Activated CD8-positive, alpha-beta T cell treated with anti-CD3 and anti-CD28 coated beads for 36 hours (primary cell): Measurements from ENCODE around the gene RFWD3. TPM values are rescaled to one million over a fixed set of nuclear protein-coding genes. Genes with fewer than 3 reads are reported as not detected.

ENCODE experiments used
- ATAC-seq: fragments of 200-7000 bp; cut with Tn5 transposase; one replicate; pipeline ENCODE4 v1.10.0; 2021; ENCODE audit warnings: mild to moderate bottlenecking, moderate library complexity
- CTCF ChIA-PET: fragments of 350-600 bp; sonication (Branson Sonifier 250); formaldehyde crosslinking; loops from one replicate; lab custom pipeline; 2021; ENCODE audit warnings: antibody characterized with exemption; lab: Charles Lee
- POLR2A ChIA-PET: fragments of 350-600 bp; sonication (Branson Sonifier 250); formaldehyde crosslinking; loops from one replicate; lab custom pipeline; 2021; ENCODE audit warnings: antibody characterized with exemption; lab: Charles Lee
- DNase-seq: peaks from one replicate; pipeline ENCODE4 v3.0.0-alpha.2; 2020
- H3K27ac Mint-ChIP-seq: one replicate; pipeline ENCODE4 v1.8.0; 2021; ENCODE audit warnings: mild to moderate bottlenecking, mixed read lengths
- H3K27me3 Mint-ChIP-seq: one replicate; pipeline ENCODE4 v1.8.0; 2021; ENCODE audit warnings: mixed read lengths
- H3K36me3 Mint-ChIP-seq: one replicate; pipeline ENCODE4 v1.8.0; 2021; ENCODE audit warnings: low read depth, mixed read lengths
- H3K4me1 Mint-ChIP-seq: one replicate; pipeline ENCODE4 v1.8.0; 2021; ENCODE audit warnings: low read depth, mixed read lengths
- H3K4me3 Mint-ChIP-seq: one replicate; pipeline ENCODE4 v1.8.0; 2021; ENCODE audit warnings: mild to moderate bottlenecking, moderate library complexity, mixed read lengths
- H3K9me3 Mint-ChIP-seq: one replicate; pipeline ENCODE4 v1.8.0; 2021; ENCODE audit warnings: mixed read lengths
- CTCF ChIP-seq: fragments of 200-600 bp; IDR thresholded peaks from one replicate; pipeline ENCODE4 v1.8.0; 2022; ENCODE audit warnings: antibody characterized with exemption, mild to moderate bottlenecking
- intact Hi-C: fragments of 100-400 bp; cut with micrococcal nuclease; formaldehyde crosslinking; loops from one replicate; pipeline ENCODE4 v1.10.0; 2022
- total RNA-seq, 2 experiments: library from RNA; stranded (reverse); gene quantifications; one replicate each; pipeline ENCODE4 v1.2.3, GENCODE V29; 2021

The RFWD3 gene
- total RNA-seq = 10 to 100 TPM; 96.5 to 99.8 TPM

DNA sequence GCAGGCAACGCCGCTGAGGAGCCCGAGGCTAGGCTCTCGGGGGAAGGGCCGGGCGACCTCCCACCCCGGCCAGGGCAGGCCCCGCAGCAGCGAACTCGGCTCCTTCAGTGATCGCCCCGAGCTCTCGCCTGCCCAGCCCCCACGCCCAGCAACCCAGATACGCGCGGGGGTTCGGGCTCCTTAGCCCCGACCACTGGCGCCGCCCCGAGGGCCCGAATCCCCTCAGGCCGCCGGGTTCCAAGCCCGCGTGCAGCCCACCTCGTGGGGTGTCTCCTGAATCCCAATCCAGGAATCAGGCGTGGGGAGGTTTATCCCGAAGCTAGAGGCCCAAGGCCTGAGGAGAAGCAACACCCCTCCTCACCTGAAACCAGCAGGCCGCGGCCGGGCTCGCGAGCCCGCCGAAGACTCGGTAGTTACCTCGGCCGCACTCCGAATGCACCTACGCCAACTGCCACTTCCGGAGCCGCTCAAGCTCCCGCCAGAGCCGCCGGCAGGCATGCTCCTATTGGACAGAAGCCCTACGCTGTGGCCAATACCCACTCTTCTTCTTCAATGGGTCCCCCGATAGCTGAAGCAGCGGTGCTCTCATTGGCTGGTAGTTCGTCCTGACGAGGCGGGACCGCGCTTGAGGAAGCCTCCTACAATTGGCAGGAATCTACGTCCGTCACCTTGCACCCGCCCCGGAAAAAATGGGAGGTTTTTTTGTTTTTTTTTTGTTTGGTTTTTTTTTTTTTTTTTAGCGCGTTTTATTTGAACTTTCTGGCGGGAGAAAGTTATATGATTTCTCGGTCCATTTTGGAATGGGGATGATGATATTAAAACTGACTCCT, at the start of gene RFWD3:
Gene RFWD3 (minus strand): TSS at position 453 of the 830 bp plus-strand sequence. CDS start 5,428 bp downstream, outside the sequence.
- H3K36me3 Mint-ChIP-seq = peaks cover 41% of the 10 kb centered on the region
- ChIA-PET CTCF (interaction anchor here (1.0 to 2.4 kb wide), 5 partner anchors 9 to 61 kb away, joined by 3 to 10 read pairs (median 4); partner anchors contain the start of gene MLKL), POLR2A (interaction anchor here (0.6 to 5.7 kb wide), 19 partner anchors 8 to 391 kb away, joined by 3 to 55 read pairs (median 5); partner anchors contain the start of genes GLG1 and MLKL)
- ATAC-seq = peak; percentile 99
- peaks cover 39% of the 10 kb centered on the region for H3K4me1 Mint-ChIP-seq
- peak within 1 kb of the TSS; percentile 98 for H3K27ac Mint-ChIP-seq
- TF ChIP-seq CTCF = no peak
- H3K27me3 Mint-ChIP-seq = no peaks in the 10 kb centered on the region
- intact Hi-C loops = no loop called here
- DNase-seq = peak; percentile 98
- peak within 1 kb of the TSS; percentile 85 for H3K4me3 Mint-ChIP-seq
- H3K9me3 Mint-ChIP-seq = no peaks in the 10 kb centered on the region

DNA sequence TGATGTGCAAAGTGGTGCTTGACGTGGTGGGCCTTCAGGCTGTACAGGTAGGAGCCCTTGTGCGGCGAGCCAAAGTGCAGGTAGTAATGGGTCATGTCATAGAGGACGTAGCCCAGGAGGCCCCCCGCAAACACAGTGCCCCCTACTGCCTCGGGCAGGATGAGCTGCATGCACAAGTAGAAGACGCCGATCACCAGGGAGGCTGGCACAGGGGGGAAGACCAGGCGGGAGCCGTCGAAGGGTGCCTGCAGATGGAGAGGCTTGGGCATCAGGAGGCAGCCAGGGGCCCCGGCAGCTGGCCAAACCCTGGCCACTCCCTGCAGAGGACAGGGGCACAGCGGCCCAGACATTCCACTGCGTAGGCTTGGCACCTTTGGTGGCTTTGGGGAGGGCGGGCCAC, 49.7 kb upstream of the RFWD3 start:
- DNase-seq (no peak), ATAC-seq (no peak)
- Mint-ChIP-seq H3K36me3 (no peaks in the 10 kb centered on the region), H3K27me3 (no peaks in the 10 kb centered on the region), H3K4me1 (no peaks in the 10 kb centered on the region), H3K27ac (no peak overlapping the region), H3K4me3 (no peak overlapping the region), H3K9me3 (no peaks in the 10 kb centered on the region)
- no peak for TF ChIP-seq CTCF
- ChIA-PET CTCF (interaction anchor here (1.4 to 2.6 kb wide), 2 partner anchors 8 to 10 kb away, joined by 3 to 7 read pairs; no protein-coding TSS in a partner anchor), POLR2A (no interaction called here)
- intact Hi-C loops = no loop called here

- no peaks in the 10 kb centered on the region for H3K27me3 Mint-ChIP-seq
- ATAC-seq = no peak
- no peaks in the 10 kb centered on the region for H3K9me3 Mint-ChIP-seq
- no peaks in the 10 kb centered on the region for H3K36me3 Mint-ChIP-seq
- peaks cover 4% of the 10 kb centered on the region for H3K4me1 Mint-ChIP-seq
- DNase-seq = no peak
- no peak overlapping the region for H3K4me3 Mint-ChIP-seq
- intact Hi-C loops = no loop called here
- ChIA-PET POLR2A (interaction anchor here (1.5 kb wide), 1 partner anchor 20 kb away, joined by 3 read pairs; no protein-coding TSS in a partner anchor), CTCF (interaction anchor here (0.9 to 5.9 kb wide), 3 partner anchors 12 to 100 kb away, joined by 3 to 34 read pairs (median 3); partner anchors contain the start of gene MLKL)
- no peak overlapping the region for H3K27ac Mint-ChIP-seq
- TF ChIP-seq CTCF = no peak
Measured at GRCh38 chr16:74713876-74714275, 47.2 kb upstream of the RFWD3 start.

- intact Hi-C loops = no loop called here
- no peaks in the 10 kb centered on the region for H3K27me3 Mint-ChIP-seq
- ChIA-PET CTCF (interaction anchor here (1.8 to 5.9 kb wide), 3 partner anchors 11 to 149 kb away, joined by 6 to 44 read pairs (median 34); no protein-coding TSS in a partner anchor), POLR2A (interaction anchor here (1.0 to 1.5 kb wide), 2 partner anchors 12 to 19 kb away, joined by 3 read pairs; no protein-coding TSS in a partner anchor)
- ATAC-seq (no peak), DNase-seq (no peak)
- TF ChIP-seq CTCF = no peak
- no peaks in the 10 kb centered on the region for H3K36me3 Mint-ChIP-seq
- H3K9me3 Mint-ChIP-seq = no peaks in the 10 kb centered on the region
- H3K4me1 Mint-ChIP-seq = peaks cover 4% of the 10 kb centered on the region
- no peak overlapping the region for H3K27ac Mint-ChIP-seq
- no peak overlapping the region for H3K4me3 Mint-ChIP-seq
Measured at GRCh38 chr16:74713325-74713724, 46.6 kb upstream of the RFWD3 start.
